B cell (primary cell): ENCODE results near the gene NREP. TPM values are rescaled to one million over a fixed set of nuclear protein-coding genes. Genes with fewer than 3 reads are reported as not detected.

Experiments
- ATAC-seq: fragments of 200-7000 bp; cut with Tn5 transposase; one replicate; pipeline ENCODE4 v1.10.0; 2021; ENCODE audit warnings: low read depth, mild to moderate bottlenecking, moderate number of reproducible peaks, moderate library complexity
- CTCF ChIA-PET: fragments of 350-600 bp; sonication (Branson Sonifier 250); formaldehyde crosslinking; loops from one replicate; lab custom pipeline; 2021; ENCODE audit warnings: antibody characterized with exemption, inconsistent platforms; lab: Charles Lee
- POLR2A ChIA-PET: fragments of 350-600 bp; sonication (Branson Sonifier 250); formaldehyde crosslinking; loops from one replicate; lab custom pipeline; 2021; ENCODE audit warnings: antibody characterized with exemption; lab: Charles Lee
- DNase-seq: peaks from one replicate; pipeline ENCODE4 v3.0.0; 2013
- H2AFZ ChIP-seq: 2 replicates; pipeline ENCODE4 v1.6.1; 2012; ENCODE audit warnings: mild to moderate bottlenecking, low read depth, low read length; ENCODE audit not compliant: insufficient read depth, poor library complexity, severe bottlenecking
- H3K27ac ChIP-seq, 2 donors: 1 replicate in 1 of 2; 2 replicates in 1 of 2; pipeline ENCODE4 v1.5.1; 2012 to 2013; ENCODE audit warnings: low read length in 2 of 2, mild to moderate bottlenecking in 2 of 2, moderate library complexity in 1 of 2
- H3K27me3 ChIP-seq, 4 experiments: fragments of 200-600 bp in 1 of 4; sonication (generic) in 1 of 4; replicated peaks in 1 of 4; 1 replicate in 2 of 4; 2 replicates in 2 of 4; pipeline versions ENCODE4 v1.6.1 to v1.7.0; 2013 to 2016; ENCODE audit warnings: low read length in 3 of 4, mild to moderate bottlenecking in 2 of 4, mixed read lengths in 1 of 4, moderate library complexity in 1 of 4; ENCODE audit not compliant: insufficient read depth in 4 of 4, control insufficient read depth in 3 of 4; ENCODE audit errors: control extremely low read depth in 1 of 4
- H3K36me3 ChIP-seq, 2 experiments: replicated peaks in 1 of 2; 1 replicate in 1 of 2; 2 replicates in 1 of 2; pipeline versions ENCODE4 v1.6.1 to v1.7.1; 2013; ENCODE audit warnings: low read length in 1 of 2; ENCODE audit not compliant: insufficient read depth in 2 of 2, control insufficient read depth in 1 of 2; ENCODE audit errors: control extremely low read depth in 1 of 2, extremely low read depth in 1 of 2
- H3K4me1 ChIP-seq, 2 donors: fragments of 200-600 bp in 1 of 2; sonication (generic) in 1 of 2; 1 replicate in 1 of 2; 2 replicates in 1 of 2; pipeline versions ENCODE4 v1.5.1 to v1.6.1; 2013 to 2017; ENCODE audit warnings: low read length in 2 of 2; ENCODE audit not compliant: control insufficient read depth in 2 of 2, insufficient read depth in 2 of 2
- H3K4me2 ChIP-seq: replicated peaks from 2 replicates; pipeline ENCODE3; 2012; ENCODE audit warnings: mild to moderate bottlenecking, low read depth, low read length; ENCODE audit not compliant: poor library complexity, severe bottlenecking
- H3K4me3 ChIP-seq, 5 experiments: fragments of 200-600 bp in 1 of 5; sonication (generic) in 1 of 5; 1 replicate in 3 of 5; 2 replicates in 2 of 5; pipeline versions ENCODE4 v1.5.1 to v1.7.0; 2011 to 2016; ENCODE audit warnings: low read length in 4 of 5, mild to moderate bottlenecking in 4 of 5, low read depth in 2 of 5, control low read depth in 1 of 5, moderate library complexity in 1 of 5; ENCODE audit not compliant: insufficient read depth in 1 of 5; ENCODE audit errors: control extremely low read depth in 1 of 5, extremely low read depth in 1 of 5
- H3K79me2 ChIP-seq: fragments of 200-600 bp; sonication (generic); one replicate; pipeline ENCODE4 v1.6.0; 2016; ENCODE audit warnings: low read length; ENCODE audit not compliant: control insufficient read depth, insufficient read depth
- H3K9ac ChIP-seq: fragments of 200-600 bp; sonication (generic); 2 replicates; pipeline ENCODE4 v1.6.1; 2017; ENCODE audit warnings: mild to moderate bottlenecking, low read length, moderate library complexity
- H3K9me3 ChIP-seq, 3 donors: one replicate each; pipeline versions ENCODE4 v1.6.1 to v1.7.1; 2013; ENCODE audit warnings: low read length in 2 of 3; ENCODE audit not compliant: control insufficient read depth in 2 of 3, insufficient read depth in 1 of 3; ENCODE audit errors: control extremely low read depth in 1 of 3
- H4K20me1 ChIP-seq: 2 replicates; pipeline ENCODE4 v1.6.0; 2012; ENCODE audit warnings: mild to moderate bottlenecking, low read length; ENCODE audit not compliant: insufficient read depth, control insufficient read depth, poor library complexity, severe bottlenecking
- H3K27ac Mint-ChIP-seq: one replicate; pipeline ENCODE4 v1.8.0; 2021; ENCODE audit warnings: mixed read lengths
- H3K27me3 Mint-ChIP-seq: one replicate; pipeline ENCODE4 v1.8.0; 2021; ENCODE audit warnings: mixed read lengths
- H3K4me1 Mint-ChIP-seq: one replicate; pipeline ENCODE4 v1.8.0; 2021; ENCODE audit warnings: mixed read lengths
- H3K4me3 Mint-ChIP-seq: one replicate; pipeline ENCODE4 v1.8.0; 2021; ENCODE audit warnings: mixed read lengths
- H3K9me3 Mint-ChIP-seq: one replicate; pipeline ENCODE4 v1.8.0; 2022; ENCODE audit warnings: mixed read lengths; ENCODE audit not compliant: insufficient read depth
- CTCF ChIP-seq: fragments of 200-600 bp; IDR thresholded peaks from one replicate; pipeline ENCODE4 v1.8.0; 2022; ENCODE audit warnings: antibody characterized with exemption, mild to moderate bottlenecking
- EZH2 ChIP-seq: IDR thresholded peaks from 2 replicates; pipeline ENCODE4 v1.6.1; 2012; ENCODE audit warnings: borderline replicate concordance, low read depth, mild to moderate bottlenecking, moderate library complexity, low read length; ENCODE audit not compliant: insufficient read depth, poor library complexity, severe bottlenecking
- WGBS: methylation state at CpG from one replicate; pipeline ENCODE4 v1.1.5; 2013; ENCODE audit warnings: missing lambda C conversion rate; ENCODE audit not compliant: insufficient coverage; 5-methylcytosine and 5-hydroxymethylcytosine counted together
- intact Hi-C: fragments of 100-400 bp; cut with micrococcal nuclease; formaldehyde crosslinking; loops from one replicate; pipeline ENCODE4 v1.10.0; 2022
- polyA plus RNA-seq: library from polyadenylated mRNA; depleted of rRNA; stranded (reverse); fragments of >200 nt; gene quantifications from 2 replicates; pipeline ENCODE4 v1.2.3, GENCODE V29; 2012
- total RNA-seq, 2 donors: library from RNA; stranded (reverse); fragments of 120-200 nt in 1 of 2; gene quantifications; 1 replicate in 1 of 2; 2 replicates in 1 of 2; pipeline versions ENCODE4 v1.2.3 to v1.2.4, GENCODE V29; 2013 to 2022

Gene NREP
- total and polyA plus RNA-seq, 2 donors (not counting 1 experiment from before 2014, with no cell fraction given), result 6.7 to 17.0 TPM

- Histone ChIP-seq H3K36me3 (no peaks in the 10 kb centered on the region), H3K27ac (no peak overlapping the region), H2AFZ (no peak overlapping the region), H3K9me3 (no peaks in the 10 kb centered on the region), H3K9ac (no peak overlapping the region), H3K4me2 (no peak overlapping the region), H4K20me1 (no peaks in the 10 kb centered on the region), H3K27me3 (no peaks in the 10 kb centered on the region), H3K4me3 (no peak overlapping the region), H3K79me2 (no peaks in the 10 kb centered on the region), H3K4me1 (no peaks in the 10 kb centered on the region)
- peaks cover 9% of the 10 kb centered on the region for H3K27me3 Mint-ChIP-seq
- intact Hi-C loops, result no loop called here
- ChIA-PET POLR2A (no interaction called here), CTCF (no interaction called here)
- no peak for DNase-seq
- H3K27ac Mint-ChIP-seq, result no peak overlapping the region
- 95% methylated on average over 4 of the region's 6 CpGs for WGBS
- H3K4me1 Mint-ChIP-seq, result no peaks in the 10 kb centered on the region
- H3K9me3 Mint-ChIP-seq, result peaks cover 2% of the 10 kb centered on the region
- no peak for TF ChIP-seq CTCF
- no peak for TF ChIP-seq EZH2
- ATAC-seq, result no peak
- no peak overlapping the region for H3K4me3 Mint-ChIP-seq
Measured at GRCh38 chr5:111682121-111682520, 74.9 kb downstream of the NREP start.

DNA sequence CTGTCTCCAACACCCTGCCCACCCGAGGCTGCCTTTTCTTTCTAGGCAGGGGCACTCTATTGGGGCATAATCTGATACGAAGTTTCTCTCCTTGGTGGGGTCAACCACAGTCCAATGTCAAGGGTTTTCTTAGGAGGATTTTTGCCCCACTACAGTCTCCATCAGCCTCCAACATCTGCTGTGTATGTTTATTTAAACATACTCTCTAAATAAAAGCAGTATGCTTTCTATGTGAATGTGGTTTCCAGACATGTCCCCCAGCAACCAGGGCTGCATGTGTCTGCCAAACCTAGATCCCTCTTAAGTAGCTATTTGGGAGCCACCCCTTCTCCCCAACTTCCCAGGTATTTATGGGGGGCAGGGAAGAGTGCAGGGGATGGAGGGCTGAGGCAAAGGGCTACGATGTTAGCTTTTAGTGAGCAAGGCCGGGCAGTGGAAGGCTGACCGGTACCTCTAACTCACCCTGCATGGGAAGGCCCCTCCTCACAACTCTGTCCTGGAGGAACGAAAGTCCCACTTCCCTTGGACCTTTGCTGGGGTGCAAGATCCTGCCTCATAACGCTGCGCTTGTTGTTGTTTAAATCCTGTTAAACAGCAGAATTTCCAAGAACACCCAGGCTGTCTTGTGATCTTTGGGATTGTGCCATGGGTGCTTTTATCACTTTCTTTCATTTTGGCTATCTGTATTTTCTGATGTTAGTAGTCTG is 75.4 kb downstream of the NREP start:
- CTCF ChIA-PET, result no interaction called here
- 80% methylated on average over 3 of the region's 8 CpGs for WGBS
- H3K4me2 ChIP-seq, result no peak overlapping the region
- H3K27me3 ChIP-seq, result no peaks in the 10 kb centered on the region
- H3K79me2 ChIP-seq, result no peaks in the 10 kb centered on the region
- no peak for TF ChIP-seq EZH2
- TF ChIP-seq CTCF, result no peak
- Mint-ChIP-seq H3K4me1 (no peaks in the 10 kb centered on the region), H3K27ac (no peak overlapping the region), H3K4me3 (no peak overlapping the region), H3K9me3 (peaks cover 2% of the 10 kb centered on the region), H3K27me3 (peaks cover 9% of the 10 kb centered on the region)
- no peak overlapping the region for H3K9ac ChIP-seq
- H3K9me3 ChIP-seq, result no peaks in the 10 kb centered on the region
- no peaks in the 10 kb centered on the region for H3K36me3 ChIP-seq
- no peak overlapping the region for H3K27ac ChIP-seq
- no peaks in the 10 kb centered on the region for H4K20me1 ChIP-seq
- POLR2A ChIA-PET, result no interaction called here
- no peak overlapping the region for H3K4me3 ChIP-seq
- DNase-seq (no peak), ATAC-seq (no peak)
- intact Hi-C loops, result no loop called here
- H2AFZ ChIP-seq, result no peak overlapping the region
- no peaks in the 10 kb centered on the region for H3K4me1 ChIP-seq
